GM10847 (cell line): Measurements from ENCODE around the gene REV1.

ENCODE experiments used
- POLR2A ChIP-seq: IDR thresholded peaks from 2 replicates; pipeline ENCODE4 v1.6.1; 2011; ENCODE audit not compliant: insufficient read length; ENCODE audit errors: extremely low read depth

REV1 gene

DNA sequence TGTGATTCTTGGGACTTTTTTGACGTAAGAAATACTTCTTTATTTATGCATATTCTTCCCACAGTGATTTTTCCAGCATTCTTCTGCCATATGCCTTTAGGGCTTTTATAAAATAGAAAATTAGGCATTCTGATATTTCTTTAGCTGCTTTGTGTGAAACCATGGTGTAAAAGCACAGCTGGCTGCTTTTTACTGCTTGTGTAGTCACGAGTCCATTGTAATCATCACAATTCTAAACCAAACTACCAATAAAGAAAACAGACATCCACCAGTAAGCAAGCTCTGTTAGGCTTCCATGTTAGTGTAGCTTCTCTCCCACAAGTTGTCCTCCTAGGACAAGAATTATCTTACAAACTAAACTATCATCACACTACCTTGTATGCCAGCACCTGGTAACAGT, 90.0 kb downstream of the REV1 start:
- no peak for TF ChIP-seq POLR2A

DNA sequence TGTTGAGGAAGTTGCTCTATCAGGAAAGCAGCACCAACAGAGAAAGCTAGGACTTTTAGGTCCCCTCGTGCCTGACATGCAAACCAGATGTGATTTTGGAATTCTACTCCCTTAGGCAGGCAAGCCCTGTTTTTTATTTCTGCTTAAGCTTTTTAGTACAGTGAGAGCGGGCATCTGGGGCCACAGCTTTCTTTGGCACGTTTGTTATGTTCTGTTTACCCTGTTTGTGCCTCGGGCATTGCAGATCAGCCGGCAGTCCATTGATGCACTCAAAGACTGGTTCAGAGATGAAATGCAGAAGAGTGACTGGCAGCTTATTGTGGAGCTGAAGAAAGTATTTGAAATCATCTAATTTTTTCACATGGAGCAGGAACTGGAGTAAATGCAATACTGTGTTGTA, 90.8 kb downstream of the REV1 start:
- TF ChIP-seq POLR2A = no peak

DNA sequence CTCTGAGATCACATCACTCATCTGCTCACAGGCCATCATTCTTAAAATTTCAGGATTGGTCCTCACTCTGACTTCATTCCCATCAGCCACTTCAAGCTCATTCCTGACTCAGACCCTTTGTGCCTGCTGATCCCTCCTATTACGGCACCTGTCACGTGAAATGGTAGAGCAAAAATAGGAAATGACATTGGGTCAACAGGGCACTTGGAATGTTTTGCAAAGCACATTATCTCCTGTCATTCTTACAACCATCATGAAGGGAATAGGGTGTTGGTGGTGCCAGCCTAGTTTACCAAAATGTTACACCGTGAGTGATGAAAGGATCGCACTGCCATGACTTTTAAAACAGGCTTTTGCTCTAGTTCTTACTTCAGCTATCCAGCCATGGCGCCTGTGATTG, 91.5 kb downstream of the REV1 start:
- no peak for TF ChIP-seq POLR2A

DNA sequence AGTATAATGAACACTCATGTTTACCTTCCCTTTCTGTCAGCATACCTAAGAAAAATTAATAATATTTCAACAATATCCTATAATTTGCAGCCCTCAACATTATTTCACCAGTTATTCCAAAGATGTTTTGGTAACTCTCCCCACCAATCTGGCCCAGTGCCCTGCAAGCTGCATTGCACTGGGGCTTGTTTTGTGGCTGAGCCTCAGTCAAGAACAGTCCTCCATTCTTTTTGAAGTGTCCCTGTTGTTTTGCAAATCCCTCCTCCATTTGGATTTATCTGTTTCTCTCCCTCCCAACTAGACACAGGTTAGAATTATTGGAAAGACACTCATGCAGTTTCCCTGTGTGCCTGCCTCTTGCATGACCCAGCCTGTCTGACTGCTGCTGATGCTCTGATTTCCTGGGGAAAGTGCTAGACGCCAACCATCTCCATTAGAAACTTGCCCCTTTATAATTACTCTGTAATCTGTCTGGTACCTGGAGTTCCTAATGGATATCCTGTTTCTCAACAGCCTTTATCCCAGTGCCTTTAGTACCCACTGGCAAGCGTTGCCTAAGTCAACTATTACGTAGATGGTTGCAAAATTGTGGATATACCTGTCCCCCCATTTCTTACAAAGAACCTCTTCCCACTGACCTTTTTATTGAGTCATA, 92.4 kb downstream of the REV1 start:
- TF ChIP-seq POLR2A = no peak

GRCh38 chr2:99395589-99396130, 94.2 kb downstream of the REV1 start:
- TF ChIP-seq POLR2A = no peak

DNA sequence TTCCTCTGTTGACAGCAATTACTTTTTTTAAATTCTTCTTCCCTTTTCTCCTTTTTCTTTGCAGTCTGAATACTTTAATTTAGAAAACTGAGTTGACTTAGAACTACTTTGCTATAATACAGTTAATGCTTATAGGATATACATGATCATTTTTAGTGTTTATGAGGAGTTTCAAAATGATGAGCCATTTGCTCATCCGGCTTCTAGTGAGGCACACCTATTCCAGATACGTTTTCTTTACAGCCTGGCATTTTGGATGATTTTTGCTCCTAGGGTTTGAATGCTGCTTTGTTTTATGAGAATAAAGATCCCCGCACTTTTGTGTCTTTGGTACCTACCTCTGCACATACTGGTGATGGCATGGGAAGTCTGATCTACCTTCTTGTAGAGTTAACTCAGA, 99.9 kb downstream of the REV1 start:
- no peak for TF ChIP-seq POLR2A

GRCh38 chr2:99389371-99389770, 100.4 kb downstream of the REV1 start:
- no peak for TF ChIP-seq POLR2A

GRCh38 chr2:99388892-99389291, 100.9 kb downstream of the REV1 start:
- TF ChIP-seq POLR2A = no peak

GRCh38 chr2:99386011-99386410, 103.8 kb downstream of the REV1 start:
- no peak for TF ChIP-seq POLR2A

DNA sequence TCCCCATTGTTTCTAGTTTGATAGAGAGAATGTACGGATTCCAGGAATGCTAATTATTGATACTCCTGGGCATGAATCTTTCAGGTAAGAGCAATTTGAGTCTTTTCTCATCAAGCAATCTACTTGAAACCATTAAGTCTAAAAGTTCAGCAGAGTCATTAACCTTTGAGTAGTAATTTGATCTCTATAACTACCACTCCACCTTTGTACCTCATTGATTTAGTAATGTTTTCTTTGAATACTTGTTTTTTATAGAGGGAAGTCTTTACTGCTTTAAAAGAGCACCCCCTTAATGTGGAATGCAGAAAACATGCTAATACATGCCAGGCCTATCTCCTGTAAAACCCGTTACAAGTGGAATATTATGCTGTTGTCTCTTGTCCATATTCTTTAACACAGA, 107.7 kb downstream of the REV1 start:
- no peak for TF ChIP-seq POLR2A

GRCh38 chr2:99380376-99381010, 109.3 kb downstream of the REV1 start:
- no peak for TF ChIP-seq POLR2A

DNA sequence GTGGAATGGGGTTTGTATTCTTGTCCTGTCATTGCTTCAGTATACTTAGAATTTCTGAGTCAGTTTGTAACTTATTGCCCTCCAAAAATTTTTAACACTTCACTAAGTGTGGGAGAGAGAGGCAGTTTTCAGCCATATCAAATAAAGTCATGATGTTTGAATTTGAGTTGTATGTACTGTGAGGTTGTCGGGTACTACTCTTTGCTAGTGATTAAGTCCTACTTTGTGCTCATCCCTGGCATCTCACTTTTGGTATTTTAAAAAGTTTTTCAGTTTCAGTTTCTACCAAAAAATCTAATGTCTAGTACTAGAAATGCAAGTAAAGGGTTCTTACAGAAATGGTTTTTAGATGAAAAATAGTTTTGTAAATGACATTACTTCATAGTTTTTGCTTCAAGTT, 111.9 kb downstream of the REV1 start:
- no peak for TF ChIP-seq POLR2A

DNA sequence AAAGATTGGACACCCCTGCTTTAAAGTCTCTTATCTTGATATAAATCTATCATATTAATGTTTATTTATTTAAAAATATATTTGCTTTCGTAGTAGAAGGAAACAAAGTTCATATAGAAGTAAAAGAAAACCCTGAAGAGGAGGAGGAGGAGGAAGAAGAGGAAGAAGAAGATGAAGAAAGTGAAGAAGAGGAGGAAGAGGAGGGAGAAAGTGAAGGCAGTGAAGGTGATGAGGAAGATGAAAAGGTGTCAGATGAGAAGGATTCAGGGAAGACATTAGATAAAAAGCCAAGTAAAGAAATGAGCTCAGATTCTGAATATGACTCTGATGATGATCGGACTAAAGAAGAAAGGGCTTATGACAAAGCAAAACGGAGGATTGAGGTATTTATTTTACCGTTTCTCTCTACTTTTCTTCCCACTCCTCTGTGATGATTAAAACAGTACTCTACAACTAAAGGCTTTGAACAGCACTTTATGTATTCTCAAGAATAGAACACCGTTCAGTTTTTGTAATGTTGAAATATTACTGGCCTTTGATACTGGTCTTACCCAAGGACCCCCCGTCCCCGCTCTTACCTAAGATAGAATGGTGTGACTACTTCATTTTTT, 113.5 kb downstream of the REV1 start:
- no peak for TF ChIP-seq POLR2A

GRCh38 chr2:99374747-99375146, 115.1 kb downstream of the REV1 start:
- TF ChIP-seq POLR2A = no peak

DNA sequence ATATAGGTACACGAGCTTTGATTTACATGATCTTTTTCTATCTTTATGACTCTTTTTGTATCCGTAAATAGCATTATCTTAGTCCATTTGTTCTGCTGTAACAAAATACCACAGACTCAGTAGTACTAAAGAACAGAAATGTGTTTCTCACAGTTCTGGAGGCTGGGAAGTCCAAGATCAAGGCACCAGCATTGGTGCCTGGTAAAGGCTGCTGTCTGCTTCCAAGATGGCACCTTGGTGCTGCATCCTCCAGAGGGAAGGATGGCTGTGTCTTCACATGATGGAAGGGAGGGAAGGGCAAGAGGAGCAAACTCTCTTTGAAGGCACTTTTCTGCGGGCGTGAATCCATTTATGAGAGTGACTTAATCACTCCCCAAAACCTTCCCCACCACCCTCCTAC, 116.7 kb downstream of the REV1 start:
- no peak for TF ChIP-seq POLR2A

DNA sequence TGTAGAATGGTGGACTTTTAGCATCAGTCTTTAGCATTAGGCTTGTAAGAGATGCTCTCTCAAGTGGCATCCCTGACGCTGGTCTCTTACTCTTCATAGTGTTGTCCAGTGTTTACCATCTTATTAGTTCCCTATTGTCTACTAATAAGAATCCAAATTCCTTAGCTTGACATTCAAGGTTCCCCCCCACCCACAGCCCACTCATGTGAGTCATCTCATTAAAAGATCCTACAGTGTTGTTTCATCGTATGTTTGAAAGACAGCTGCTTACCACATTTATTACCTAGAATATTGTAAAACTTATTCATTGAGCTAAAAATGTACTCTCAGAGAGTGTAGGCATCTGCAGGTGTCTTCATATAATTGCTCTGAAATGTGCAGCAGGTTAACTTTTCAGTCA, 124.2 kb downstream of the REV1 start:
- TF ChIP-seq POLR2A = no peak

DNA sequence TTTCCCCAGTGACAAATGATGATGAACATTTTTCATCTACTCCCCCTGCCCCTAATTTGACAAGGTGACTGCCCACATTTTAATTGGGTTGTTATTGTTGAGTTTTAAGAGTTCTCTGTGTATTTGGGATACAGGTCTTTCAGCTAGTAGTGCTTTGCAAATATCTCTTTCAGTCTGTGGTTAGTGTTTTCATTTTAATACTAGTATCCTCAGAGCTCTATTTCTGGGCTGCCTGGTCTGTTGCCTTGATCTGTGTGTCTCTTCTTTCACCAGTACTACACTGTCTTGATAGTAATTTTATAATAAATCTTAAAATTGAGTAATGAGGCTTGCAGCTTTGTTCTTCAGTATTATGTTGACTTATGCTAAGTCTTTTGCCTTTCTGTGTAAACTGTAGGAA, 133.0 kb downstream of the REV1 start:
- no peak for TF ChIP-seq POLR2A

- TF ChIP-seq POLR2A = no peak
Observed at GRCh38 chr2:99354070-99354469, 135.7 kb downstream of the REV1 start.
